Sigmoid colon (tissue), 7 donors: Measurements from ENCODE around the gene PPT1. TPM values are rescaled to one million over a fixed set of nuclear protein-coding genes. Genes with fewer than 3 reads are reported as not detected.
A peak's percentile ranks its signal among the peaks of the same experiment; 100 is the strongest.

Experiments
- DNase-seq: peaks from one replicate; pipeline ENCODE4 v3.0.0-alpha.2; 2019
- H3K27ac ChIP-seq, 4 donors: fragments of 200-600 bp; sonication (generic); one replicate each; pipeline ENCODE4 v1.5.1; 2016 to 2019; ENCODE audit warnings: mild to moderate bottlenecking in 1 of 4
- H3K27me3 ChIP-seq, 3 donors: fragments of 200-600 bp; sonication (generic); one replicate each; pipeline ENCODE4 v1.5.1; 2019; ENCODE audit warnings: mild to moderate bottlenecking in 1 of 3
- H3K36me3 ChIP-seq, 4 donors: fragments of 200-600 bp; sonication (generic); one replicate each; pipeline ENCODE4 v1.5.1; 2016 to 2019
- H3K4me1 ChIP-seq, 4 donors: fragments of 200-600 bp; sonication (generic); one replicate each; pipeline ENCODE4 v1.5.1; 2017 to 2019
- H3K4me3 ChIP-seq, 4 donors: fragments of 200-600 bp; sonication (generic); one replicate each; pipeline ENCODE4 v1.5.1; 2017 to 2019; ENCODE audit warnings: mild to moderate bottlenecking in 2 of 4, moderate library complexity in 1 of 4
- H3K9me3 ChIP-seq, 4 donors: fragments of 200-600 bp in 3 of 4; sonication (generic) in 3 of 4; one replicate each; pipeline versions ENCODE4 v1.5.1 to v1.6.1; 2013 to 2019
- EP300 ChIP-seq, 4 donors: sonication (generic); formaldehyde crosslinking; IDR thresholded peaks; one replicate each; pipeline ENCODE4 v1.6.1; 2017; ENCODE audit warnings: antibody characterized with exemption in 4 of 4
- POLR2A ChIP-seq, 2 donors: fragments of 450-650 bp; IDR thresholded peaks; one replicate each; pipeline ENCODE4 v1.6.1; 2016; ENCODE audit warnings: antibody characterized with exemption in 2 of 2, mild to moderate bottlenecking in 2 of 2, moderate library complexity in 2 of 2
- POLR2AphosphoS5 ChIP-seq, 4 donors: sonication (generic); formaldehyde crosslinking; IDR thresholded peaks; one replicate each; pipeline ENCODE4 v1.6.1; 2017; ENCODE audit warnings: antibody characterized with exemption in 4 of 4
- WGBS, 2 donors: extraction: QIAGEN DNeasy Blood & Tissue Kit; methylation state at CpG; one replicate each; pipeline ENCODE4 v1.1.7; 2013; 5-methylcytosine and 5-hydroxymethylcytosine counted together
- intact Hi-C: fragments of 100-400 bp; cut with DNase I; formaldehyde crosslinking; loops from one replicate; pipeline ENCODE4 v1.15.1; 2023
- polyA plus RNA-seq, 3 donors: library from polyadenylated mRNA; stranded (reverse); fragments of 200-250 nt; gene quantifications; one replicate each; pipeline ENCODE4 v1.2.3, GENCODE V29; 2013
- total RNA-seq, 4 donors: library from RNA; depleted of rRNA; stranded (reverse); fragments of >200 nt; gene quantifications; one replicate each; pipeline ENCODE4 v1.1.0, GENCODE V29; 2016
- TF ChIP-seq, protein P1 (sequence below), 4 experiments: fragments of 450-650 bp in 3 of 4; fragments of 200-600 bp in 1 of 4; IDR thresholded peaks; one replicate each; pipeline ENCODE4 v1.5.1; 2016 to 2019; ENCODE audit warnings: antibody characterized with exemption in 4 of 4, mild to moderate bottlenecking in 3 of 4, moderate library complexity in 2 of 4
- donor health status: healthy with polysubstance abuse.
- donor health status: Bipolar disorder and iron deficiency.
- donor health status: healthy.

The PPT1 gene
- total and polyA plus RNA-seq, 7 donors: 10.2 to 86.7 (median 74.2) TPM

DNA sequence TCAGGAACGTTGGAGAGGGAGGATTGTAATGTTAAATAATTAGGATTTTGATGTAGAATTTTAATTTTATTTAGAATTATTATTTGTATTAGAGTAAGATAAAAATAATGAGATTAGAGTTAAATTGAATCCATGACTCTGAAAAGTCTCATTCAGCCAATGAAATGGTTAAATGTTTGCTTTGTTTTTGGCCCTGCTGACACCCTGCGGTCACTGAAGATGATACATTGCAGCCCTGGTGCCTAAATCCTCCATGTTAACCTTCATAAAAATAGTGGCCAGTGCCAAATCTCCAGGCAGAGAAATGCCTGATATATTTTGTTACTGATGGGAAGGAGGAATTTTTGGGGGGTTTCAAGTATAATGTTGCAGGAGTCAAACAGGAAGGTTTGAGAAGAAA lies 36.8 kb upstream of the PPT1 start:
- peaks cover 0 to 7% (median 7%) of the 10 kb centered on the region in 4 donors for H3K4me1 ChIP-seq
- no peak overlapping the region for H3K4me3 ChIP-seq
- WGBS, 2 donors: 52 to 61% methylated on average over 2 of the region's 2 CpGs
- peaks cover 0 to 42% (median 0%) of the 10 kb centered on the region in 3 donors for H3K27me3 ChIP-seq
- TF ChIP-seq POLR2AphosphoS5 (IDR thresholded peaks at IDR 0.05): no peak
- TF ChIP-seq EP300 (IDR thresholded peaks at IDR 0.05): no peak
- TF ChIP-seq, protein P1, sequence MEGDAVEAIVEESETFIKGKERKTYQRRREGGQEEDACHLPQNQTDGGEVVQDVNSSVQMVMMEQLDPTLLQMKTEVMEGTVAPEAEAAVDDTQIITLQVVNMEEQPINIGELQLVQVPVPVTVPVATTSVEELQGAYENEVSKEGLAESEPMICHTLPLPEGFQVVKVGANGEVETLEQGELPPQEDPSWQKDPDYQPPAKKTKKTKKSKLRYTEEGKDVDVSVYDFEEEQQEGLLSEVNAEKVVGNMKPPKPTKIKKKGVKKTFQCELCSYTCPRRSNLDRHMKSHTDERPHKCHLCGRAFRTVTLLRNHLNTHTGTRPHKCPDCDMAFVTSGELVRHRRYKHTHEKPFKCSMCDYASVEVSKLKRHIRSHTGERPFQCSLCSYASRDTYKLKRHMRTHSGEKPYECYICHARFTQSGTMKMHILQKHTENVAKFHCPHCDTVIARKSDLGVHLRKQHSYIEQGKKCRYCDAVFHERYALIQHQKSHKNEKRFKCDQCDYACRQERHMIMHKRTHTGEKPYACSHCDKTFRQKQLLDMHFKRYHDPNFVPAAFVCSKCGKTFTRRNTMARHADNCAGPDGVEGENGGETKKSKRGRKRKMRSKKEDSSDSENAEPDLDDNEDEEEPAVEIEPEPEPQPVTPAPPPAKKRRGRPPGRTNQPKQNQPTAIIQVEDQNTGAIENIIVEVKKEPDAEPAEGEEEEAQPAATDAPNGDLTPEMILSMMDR (IDR thresholded peaks at IDR 0.05): no peak
- no peak for TF ChIP-seq POLR2A (IDR thresholded peaks at IDR 0.05)
- H3K27ac ChIP-seq: no peak overlapping the region
- H3K9me3 ChIP-seq: no peaks in the 10 kb centered on the region
- H3K36me3 ChIP-seq: no peaks in the 10 kb centered on the region
- no peak for DNase-seq
- intact Hi-C loops: no loop called here

DNA sequence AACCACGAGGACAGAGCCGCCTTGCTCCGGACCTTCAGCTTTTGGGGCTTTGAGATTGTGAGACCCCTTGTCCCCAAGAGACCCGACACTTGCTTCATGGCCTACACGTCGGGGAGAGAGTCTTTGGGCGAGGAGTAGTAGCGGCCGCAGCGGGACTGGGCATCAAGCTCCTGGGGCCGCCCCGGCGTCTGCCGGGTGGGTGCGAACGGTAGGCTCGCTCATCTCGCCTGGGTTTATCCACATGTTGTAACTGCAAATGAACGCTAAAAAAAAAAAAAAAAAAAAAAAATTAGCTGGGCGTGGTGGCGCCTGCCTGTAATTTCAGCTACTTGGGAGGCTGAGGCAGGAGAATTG lies 36.2 kb upstream of the PPT1 start:
- Histone ChIP-seq H3K27me3 (peaks cover 0 to 42% (median 0%) of the 10 kb centered on the region in 3 donors), H3K9me3 (no peaks in the 10 kb centered on the region), H3K27ac (no peak overlapping the region), H3K4me1 (peaks cover 0 to 7% (median 7%) of the 10 kb centered on the region in 4 donors), H3K36me3 (no peaks in the 10 kb centered on the region), H3K4me3 (peak overlapping the region in 2 of 4 donors; percentile 39 to 44)
- DNase-seq: no peak
- 85 to 86% methylated on average over 21 of the region's 21 CpGs for WGBS, 2 donors
- intact Hi-C loops: no loop called here
- TF ChIP-seq POLR2A (IDR thresholded peaks at IDR 0.05) (no peak), EP300 (IDR thresholded peaks at IDR 0.05) (no peak), POLR2AphosphoS5 (IDR thresholded peaks at IDR 0.05) (no peak)
- TF ChIP-seq, protein P1 (IDR thresholded peaks at IDR 0.05): no peak

DNA sequence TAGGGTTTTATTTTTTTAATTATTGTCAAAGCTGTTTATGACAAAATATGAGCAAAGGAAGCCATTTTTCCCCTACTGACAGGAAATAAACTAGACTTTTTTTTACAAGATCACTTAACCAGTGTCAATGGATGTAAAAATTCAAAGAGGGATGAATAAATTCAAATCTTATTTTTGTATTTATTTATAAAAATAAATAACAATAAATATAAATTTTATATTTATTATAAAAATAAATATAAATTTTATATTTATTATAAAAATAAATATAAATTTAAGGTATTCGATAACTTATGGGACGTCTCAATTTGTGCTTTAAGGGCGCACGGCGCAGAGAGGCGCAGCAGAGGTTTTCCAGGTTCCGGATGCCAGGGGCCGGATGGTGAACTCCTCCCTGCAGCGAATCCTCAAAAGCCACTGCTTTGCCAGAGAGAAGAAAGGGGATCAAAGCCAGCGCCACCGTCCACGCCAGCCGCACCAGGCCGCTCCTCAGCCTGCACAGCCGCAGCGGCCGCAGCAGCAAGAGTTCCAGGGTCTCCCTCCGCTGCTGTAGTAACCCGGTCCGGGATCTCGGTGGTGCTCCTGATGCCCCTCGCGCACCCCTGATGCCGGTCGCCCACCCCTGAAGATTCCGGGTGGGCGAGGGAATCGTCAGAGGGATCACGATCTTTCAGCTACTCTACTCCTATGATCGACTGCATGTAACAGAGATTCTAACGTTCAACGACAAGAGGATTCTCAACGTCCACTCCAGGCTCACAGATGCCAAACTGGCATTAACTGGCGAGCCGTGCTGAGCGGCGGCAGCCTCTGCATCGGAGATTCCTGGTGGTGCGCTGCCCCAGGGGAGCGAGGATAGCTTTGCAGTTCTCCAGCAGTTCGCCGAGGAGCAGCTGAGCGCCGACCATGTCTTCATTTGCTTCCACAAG lies 35.6 kb upstream of the PPT1 start:
- H3K36me3 ChIP-seq: no peaks in the 10 kb centered on the region
- 46 to 62% methylated on average over 44 of the region's 44 CpGs for WGBS, 2 donors
- H3K9me3 ChIP-seq: no peaks in the 10 kb centered on the region
- intact Hi-C loops: no loop called here
- no peak overlapping the region for H3K27ac ChIP-seq
- H3K4me1 ChIP-seq: peaks cover 0 to 7% (median 7%) of the 10 kb centered on the region in 4 donors
- peaks cover 0 to 42% (median 0%) of the 10 kb centered on the region in 3 donors for H3K27me3 ChIP-seq
- TF ChIP-seq POLR2AphosphoS5 (IDR thresholded peaks at IDR 0.05): no peak
- TF ChIP-seq, protein P1 (IDR thresholded peaks at IDR 0.05): no peak
- no peak for TF ChIP-seq POLR2A (IDR thresholded peaks at IDR 0.05)
- no peak for TF ChIP-seq EP300 (IDR thresholded peaks at IDR 0.05)
- no peak for DNase-seq
- H3K4me3 ChIP-seq: peak overlapping the region in 2 of 4 donors; percentile 39 to 44

DNA sequence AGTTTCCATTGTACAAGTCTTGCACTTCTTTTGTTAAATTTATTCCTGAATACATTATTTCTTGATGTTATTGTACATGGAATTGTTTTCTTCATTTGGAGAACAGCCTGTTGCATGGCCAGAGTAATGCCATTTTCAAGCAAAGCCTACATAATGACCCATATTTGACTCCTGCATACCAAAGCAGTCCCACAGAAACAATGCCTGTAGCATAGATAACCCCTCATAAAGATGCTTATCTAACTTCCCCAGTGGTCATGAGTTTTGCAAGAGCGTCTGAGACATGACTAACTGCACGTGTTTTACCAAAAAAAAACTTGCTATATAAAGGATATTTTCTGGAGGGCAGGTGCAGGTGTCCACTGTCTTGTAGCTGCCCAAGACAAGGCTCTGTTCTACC lies 33.8 kb upstream of the PPT1 start:
- Histone ChIP-seq H3K9me3 (no peaks in the 10 kb centered on the region), H3K4me1 (peaks cover 0 to 7% (median 7%) of the 10 kb centered on the region in 4 donors), H3K27ac (no peak overlapping the region), H3K27me3 (peaks cover 0 to 46% (median 0%) of the 10 kb centered on the region in 3 donors), H3K4me3 (no peak overlapping the region), H3K36me3 (no peaks in the 10 kb centered on the region)
- TF ChIP-seq POLR2AphosphoS5 (IDR thresholded peaks at IDR 0.05) (no peak), EP300 (IDR thresholded peaks at IDR 0.05) (no peak)
- TF ChIP-seq, protein P1 (IDR thresholded peaks at IDR 0.05): no peak
- no peak for DNase-seq
- WGBS, 2 donors: 4 to 5% methylated on average over 2 of the region's 2 CpGs
- intact Hi-C loops: no loop called here
